GM12801 (cell line): ENCODE results near the gene BBX.

Experiments used
- CTCF ChIP-seq: IDR thresholded peaks from one replicate; pipeline ENCODE4 v1.5.1; 2011; ENCODE audit warnings: control low read depth; ENCODE audit not compliant: insufficient read length; ENCODE audit errors: extremely low read depth

The BBX gene

DNA sequence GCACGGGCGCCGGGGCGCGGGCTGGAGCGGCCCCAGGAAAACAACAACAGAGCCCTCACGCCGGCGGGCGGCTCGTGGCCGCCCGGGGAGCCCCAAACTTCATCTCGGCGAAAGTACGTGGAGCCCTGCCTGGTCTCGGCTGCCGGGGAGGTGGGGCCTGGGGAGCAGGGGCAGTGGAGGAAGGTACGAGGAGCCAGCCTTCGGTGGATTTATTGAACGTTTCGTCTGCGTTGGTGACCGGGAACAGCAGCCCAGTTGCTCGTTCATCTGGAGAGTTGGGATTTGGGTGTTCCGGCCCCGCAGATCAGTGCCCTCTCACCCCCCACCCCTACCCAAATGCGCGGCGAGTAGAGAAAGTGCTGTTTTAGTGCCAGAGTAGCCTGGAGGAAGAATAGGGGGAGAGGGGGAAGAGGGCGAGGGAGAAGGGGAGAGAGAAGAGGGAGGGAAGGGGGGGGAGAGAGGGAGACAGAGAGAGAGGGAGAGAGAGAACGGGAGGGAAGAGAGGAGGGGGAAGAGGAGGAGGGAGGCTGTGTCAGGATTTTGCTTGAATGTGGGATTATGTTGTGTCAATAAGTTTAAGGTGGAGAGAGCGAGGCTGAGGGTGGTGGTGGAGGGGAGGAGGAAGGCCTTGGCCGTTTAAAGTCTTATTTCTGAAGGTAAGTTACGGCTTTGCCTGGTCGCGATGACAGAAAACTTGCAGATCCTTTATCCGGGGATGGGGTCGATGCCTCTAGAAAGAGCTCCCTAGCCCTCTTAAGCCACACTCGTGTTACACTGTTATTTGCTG is 970 bp downstream of the BBX start:
- no peak for TF ChIP-seq CTCF

DNA sequence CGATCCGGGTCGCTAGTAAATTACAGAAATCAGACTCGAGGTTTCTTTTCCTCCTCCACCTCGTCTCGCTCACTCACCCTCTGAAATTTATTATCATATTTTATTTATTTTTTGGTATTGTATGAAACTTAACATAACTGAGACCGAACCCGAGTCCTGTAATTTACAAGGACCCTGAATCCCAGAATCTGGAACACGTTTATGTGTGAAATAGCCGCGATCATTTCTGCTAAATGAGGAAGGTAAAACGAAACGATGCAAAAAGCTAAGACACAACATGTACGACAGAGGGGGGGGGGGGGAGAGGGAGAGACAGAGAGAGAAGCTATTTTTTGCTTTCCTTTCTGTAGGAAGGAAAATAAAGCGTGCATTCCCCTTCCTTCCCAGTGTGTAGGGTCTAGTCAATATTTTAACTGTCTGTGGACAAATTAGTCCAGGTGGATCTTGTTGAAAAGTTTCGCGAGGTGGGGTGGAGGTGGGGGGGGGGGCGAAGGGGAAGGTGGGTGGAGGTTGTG is 1.6 kb downstream of the BBX start:
- no peak for TF ChIP-seq CTCF

DNA sequence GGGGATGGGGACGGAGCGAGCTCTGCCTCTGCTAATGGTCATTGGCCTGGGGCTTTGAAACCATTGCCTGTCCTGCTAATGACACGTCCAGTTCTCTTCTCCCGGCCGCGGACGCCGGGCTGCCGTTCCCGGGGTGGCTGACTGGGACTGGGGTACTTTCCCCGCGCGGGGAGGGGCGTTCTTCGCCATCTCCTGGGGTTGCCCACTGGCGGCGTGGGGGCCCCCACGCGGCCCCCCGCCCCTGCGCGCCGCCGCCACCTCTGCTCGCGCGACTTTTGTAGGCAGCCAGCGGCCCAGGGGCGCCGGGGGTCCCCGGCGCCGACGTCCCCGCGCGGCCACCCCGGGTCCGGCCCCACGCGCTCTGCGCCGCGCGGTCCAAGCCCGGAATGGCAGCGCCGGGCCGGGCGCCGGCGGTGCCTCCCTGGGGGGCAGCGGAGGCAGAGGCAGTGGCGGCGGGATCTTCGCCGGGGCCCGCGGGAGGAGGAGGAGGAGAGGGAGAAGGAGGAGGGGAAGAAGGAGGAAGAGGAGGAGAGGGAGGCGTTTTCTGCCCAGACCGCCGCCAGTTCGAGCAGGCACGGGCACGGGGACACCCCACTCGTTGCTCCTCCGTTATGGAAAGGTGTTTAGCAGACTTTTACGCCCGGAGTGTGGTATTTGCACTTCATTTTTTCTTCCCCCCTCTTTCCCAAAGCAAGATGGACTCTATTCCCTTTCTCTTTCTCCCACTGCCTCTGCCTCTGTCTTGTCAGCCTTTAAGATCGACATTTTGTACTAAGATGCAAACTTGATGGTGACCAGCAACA is 2.3 kb downstream of the BBX start:
- TF ChIP-seq CTCF: no peak

GRCh38 chr3:107525644-107526305 is 3.0 kb downstream of the BBX start:
- TF ChIP-seq CTCF: no peak

DNA sequence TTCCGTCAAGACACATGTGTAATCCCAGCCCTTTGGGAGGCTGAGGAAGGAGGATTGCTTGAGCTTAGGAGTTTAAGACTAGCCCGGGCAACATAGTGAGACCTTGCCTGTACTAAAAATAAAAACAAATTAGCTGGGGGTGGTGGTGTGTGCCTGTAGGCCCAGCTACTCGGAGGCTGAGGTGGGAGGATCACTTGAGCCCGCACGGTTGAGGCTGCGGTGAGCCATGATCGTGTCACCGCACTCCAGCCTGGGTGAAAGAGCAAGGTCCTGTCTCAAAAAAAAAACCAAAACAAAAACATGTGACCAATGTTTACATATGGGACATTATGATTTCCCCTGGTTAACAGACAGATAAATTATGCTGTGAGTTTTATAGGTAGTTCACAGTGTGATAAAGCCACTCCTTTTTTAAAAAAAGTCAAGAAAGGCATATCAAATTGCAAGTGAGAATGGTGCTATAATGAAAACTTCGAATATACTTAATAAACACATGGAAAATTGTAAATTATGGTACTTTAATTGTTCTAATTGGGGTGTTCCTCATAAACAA is 9.2 kb downstream of the BBX start:
- TF ChIP-seq CTCF: no peak

GRCh38 chr3:107540857-107541256 is 18.1 kb downstream of the BBX start:
- TF ChIP-seq CTCF: no peak

- TF ChIP-seq CTCF: no peak
Measured at GRCh38 chr3:107542665-107543064, 19.9 kb downstream of the BBX start.
